ENCODE measurements around the gene TRAK2.
"Not testable (repeated sequence)": the region's sequence is repeated elsewhere in the genome, so short reads cannot be mapped to it uniquely, and the experiment has no call there.

Gene TRAK2, protein sequence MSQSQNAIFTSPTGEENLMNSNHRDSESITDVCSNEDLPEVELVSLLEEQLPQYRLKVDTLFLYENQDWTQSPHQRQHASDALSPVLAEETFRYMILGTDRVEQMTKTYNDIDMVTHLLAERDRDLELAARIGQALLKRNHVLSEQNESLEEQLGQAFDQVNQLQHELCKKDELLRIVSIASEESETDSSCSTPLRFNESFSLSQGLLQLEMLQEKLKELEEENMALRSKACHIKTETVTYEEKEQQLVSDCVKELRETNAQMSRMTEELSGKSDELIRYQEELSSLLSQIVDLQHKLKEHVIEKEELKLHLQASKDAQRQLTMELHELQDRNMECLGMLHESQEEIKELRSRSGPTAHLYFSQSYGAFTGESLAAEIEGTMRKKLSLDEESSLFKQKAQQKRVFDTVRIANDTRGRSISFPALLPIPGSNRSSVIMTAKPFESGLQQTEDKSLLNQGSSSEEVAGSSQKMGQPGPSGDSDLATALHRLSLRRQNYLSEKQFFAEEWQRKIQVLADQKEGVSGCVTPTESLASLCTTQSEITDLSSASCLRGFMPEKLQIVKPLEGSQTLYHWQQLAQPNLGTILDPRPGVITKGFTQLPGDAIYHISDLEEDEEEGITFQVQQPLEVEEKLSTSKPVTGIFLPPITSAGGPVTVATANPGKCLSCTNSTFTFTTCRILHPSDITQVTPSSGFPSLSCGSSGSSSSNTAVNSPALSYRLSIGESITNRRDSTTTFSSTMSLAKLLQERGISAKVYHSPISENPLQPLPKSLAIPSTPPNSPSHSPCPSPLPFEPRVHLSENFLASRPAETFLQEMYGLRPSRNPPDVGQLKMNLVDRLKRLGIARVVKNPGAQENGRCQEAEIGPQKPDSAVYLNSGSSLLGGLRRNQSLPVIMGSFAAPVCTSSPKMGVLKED

DNA sequence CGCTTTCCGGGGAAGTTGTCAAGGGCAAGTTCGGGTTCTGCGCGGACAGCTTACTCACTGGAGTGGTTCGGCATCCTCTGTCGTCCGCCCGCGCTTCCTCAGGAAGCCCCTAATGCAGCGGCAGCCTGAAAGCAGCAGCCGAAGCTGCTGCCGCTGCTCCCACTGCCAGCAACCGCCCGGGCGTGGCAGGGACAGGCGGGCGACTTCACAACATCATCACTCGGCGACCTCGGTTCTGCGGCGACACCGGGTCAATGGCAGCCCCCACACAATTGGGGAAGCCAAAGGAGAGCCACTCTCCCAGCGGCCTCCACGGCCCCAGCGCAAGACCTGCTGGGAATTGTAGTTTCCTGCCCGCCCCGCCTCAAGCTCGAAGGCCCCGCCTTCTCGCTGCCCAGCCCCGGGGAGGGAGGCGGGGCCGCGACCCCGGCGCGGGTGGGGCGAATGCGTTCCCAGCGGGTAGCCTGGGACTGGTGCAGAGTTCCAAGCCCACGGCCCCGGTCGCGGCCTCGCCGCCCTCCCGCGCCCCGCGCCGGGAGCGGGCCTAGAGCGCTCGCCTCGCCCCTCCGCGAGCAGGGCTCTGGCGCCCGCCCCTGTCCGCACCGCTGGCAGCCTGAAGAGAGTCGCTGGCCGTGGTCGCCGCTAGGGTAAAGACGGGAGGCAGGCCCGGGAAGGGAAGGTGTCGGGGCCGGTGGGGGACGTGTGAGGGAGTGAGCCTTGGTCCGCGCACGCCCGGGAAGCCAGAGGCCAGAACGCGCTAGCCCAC, at the start of gene TRAK2, which contains the start of gene STRADB:
TSS of gene TRAK2 (minus strand) at position 167 of the 766 bp plus-strand sequence. CDS start 30,951 bp downstream, outside the sequence.
TSS of gene STRADB (plus strand) at position 449 of the 766 bp plus-strand sequence. CDS start 3,101 bp downstream, outside the sequence.
- peak; percentile 96 for DNase-seq

DNA sequence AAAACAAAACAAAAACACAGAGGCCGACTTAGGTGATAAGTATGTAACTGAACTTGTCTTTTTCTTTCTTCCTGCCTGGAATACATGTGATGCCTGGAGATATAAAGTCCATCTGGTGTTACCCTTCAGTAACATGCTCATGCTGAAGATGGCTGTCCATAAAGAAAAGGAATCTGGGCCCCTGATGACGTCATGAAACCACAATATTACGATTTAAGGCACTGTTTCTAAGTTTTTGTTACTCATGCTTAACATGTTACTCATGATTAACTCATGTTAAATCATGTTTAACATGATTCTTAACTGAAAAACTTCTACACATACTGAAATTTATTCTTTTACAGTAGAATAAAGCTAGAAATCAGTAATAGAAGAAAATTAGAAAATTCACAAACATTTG, 49.3 kb upstream of the TRAK2 start:
- DNase-seq = no peak

DNA sequence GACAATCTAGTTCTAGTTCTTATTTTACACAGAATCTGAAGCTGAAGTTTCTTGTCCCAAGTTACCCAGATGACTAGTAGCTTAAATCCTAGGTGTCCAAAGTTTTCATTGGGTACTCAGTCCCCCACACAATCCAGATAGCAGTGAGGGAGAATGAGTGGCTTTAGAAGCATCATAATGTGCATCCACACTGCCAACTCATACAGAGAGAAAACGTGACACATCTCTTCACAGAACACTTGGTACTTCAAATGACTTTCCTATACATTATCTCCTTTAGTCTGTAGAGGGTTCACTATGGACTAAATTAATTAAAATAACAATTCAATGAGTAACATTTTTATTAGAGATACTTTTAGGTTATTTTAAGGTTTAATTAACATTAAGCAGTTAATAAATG, 45.5 kb upstream of the TRAK2 start:
- no peak for DNase-seq

DNA sequence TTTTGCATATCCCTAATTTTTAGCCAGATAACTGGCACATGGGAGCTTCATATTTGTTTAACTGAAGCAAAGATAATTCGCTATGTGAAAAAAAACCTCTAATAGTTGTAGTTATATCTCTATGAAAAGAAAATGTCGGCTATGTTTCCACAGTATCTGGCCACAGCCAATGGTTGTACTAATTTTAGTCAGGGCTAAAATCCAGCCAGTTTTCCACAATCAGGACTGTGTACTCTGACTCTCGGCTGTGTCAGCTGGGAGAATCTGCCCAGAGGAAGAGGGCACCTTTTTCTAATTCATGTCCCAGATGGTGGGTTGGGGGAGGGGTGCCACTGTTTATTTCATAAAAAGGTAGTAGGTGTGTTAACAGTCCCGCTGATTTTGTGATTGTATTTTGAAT, 39.0 kb upstream of the TRAK2 start:
- no peak for DNase-seq

DNA sequence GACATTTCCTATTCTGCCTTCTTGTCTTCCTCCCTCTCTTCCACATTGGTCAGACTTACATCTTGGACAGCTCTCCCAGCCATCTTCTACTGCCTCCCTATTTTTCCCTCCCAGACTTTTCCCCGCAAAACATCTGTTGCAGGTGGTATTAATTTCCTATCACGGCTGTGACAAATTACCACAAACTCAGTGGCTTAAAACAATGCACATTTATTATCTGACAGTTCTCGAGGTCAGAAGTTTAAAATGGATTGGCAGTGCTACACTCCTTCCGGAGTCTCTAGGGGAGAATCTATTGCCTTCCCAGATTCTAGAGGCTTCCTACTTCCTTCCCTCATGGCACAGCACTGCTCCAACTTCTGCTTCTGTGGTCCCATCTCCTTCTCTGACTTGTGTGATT, 33.5 kb upstream of the TRAK2 start:
- no peak for DNase-seq

DNA sequence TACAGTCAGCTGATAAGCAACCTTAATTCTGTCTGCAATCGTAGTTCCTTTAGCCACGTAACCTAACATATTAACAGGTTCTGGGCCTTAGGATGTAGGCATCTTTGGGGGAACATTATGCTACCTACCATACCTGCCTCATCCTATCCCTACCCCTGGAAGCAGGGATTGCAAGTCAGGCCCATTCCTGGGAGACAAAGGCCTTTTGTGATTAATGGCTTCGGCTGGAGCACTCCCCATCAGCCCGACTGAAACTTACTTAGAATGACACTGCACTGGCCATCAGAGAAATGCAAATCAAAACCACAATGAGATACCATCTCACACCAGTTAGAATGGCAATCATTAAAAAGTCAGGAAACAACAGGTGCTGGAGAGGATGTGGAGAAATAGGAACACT, 32.5 kb upstream of the TRAK2 start:
- DNase-seq = not testable (repeated sequence)

DNA sequence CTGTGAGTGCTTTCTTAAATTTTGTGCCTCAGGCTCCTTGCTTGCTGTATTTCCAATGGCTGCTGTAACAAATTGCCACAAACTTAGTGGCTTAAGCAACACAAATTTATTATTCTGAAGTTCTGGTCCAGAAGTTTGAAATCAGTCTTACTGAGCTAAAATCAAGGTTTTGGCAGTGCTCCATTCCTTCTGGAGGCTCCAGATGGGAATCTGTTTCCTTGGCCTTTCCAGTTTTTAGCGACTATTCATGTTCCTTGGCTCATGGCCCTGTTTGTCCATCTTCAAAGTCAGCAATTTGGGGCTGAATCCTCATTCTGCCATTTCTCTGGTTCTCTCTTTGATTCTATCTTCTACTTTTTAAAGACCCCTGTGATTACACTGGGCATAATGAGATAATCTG, 32.1 kb upstream of the TRAK2 start:
- DNase-seq = no peak

DNA sequence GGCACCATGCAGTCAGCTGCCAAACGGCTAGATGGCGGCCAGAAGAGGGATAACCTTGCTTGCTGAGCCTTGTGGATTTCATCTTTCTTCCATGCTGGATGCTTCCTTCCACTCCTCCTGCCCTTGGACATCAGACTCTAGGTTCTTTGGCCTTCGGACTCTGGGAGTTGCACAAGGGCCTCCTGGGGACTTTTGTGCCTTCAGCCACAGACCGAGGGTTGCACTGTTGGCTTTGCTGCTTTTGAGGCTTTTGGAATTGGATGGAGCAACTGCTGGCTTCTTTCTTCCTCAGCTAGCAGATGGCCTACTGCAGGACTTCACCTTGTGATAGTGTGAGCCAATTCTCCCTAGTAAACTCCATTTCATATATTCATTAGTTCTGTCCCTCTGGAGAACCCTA, 31.3 kb upstream of the TRAK2 start:
- no peak for DNase-seq

DNA sequence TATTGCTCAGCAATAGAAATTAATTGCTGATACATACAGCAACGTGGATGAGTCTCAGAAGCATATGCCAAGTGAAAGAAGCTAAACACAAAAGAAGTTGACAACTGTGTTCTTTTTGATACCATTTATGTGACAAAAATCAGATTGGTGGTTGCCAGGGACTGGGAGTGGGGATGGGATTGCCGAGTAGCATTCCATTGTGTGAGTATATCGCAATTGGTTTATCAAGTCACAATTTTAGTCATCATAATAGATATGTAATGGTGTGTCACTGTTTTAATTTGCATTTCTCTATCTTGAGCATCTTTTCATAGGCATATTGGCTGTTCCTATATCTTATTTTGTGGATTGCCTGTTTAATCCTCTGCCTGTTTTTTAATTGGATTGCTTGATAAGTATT, 21.2 kb upstream of the TRAK2 start:
- no peak for DNase-seq

DNA sequence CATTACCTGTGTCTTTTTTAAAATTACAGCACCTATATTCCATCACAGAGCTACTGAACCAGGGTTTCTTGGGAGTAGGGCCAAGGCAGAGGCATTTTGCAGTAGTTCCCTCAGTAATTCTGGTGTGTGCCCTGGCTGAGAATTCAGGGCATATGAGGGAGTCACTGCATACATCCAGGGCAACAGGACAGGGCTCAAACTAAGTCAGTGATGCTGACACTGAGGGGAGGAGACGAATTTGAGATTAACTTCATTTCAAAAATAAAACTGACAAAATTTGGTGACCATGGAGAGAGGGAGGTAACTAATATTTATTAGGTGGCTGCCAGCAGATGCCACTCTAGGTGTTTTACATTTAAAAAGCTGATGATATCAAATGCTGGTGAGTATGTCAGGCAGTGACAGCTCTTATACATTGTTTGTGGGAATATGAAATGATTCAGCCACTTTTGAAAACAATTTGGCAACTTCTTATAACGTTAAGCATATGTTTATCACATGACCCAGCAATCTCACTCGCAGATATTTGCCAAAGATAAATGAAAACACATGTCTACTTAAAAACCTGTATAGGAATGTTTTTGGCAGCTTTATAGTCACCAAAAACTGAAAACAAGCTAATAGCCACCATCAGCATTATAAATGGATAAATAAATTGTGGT, 20.6 kb upstream of the TRAK2 start:
- DNase-seq = no peak

DNA sequence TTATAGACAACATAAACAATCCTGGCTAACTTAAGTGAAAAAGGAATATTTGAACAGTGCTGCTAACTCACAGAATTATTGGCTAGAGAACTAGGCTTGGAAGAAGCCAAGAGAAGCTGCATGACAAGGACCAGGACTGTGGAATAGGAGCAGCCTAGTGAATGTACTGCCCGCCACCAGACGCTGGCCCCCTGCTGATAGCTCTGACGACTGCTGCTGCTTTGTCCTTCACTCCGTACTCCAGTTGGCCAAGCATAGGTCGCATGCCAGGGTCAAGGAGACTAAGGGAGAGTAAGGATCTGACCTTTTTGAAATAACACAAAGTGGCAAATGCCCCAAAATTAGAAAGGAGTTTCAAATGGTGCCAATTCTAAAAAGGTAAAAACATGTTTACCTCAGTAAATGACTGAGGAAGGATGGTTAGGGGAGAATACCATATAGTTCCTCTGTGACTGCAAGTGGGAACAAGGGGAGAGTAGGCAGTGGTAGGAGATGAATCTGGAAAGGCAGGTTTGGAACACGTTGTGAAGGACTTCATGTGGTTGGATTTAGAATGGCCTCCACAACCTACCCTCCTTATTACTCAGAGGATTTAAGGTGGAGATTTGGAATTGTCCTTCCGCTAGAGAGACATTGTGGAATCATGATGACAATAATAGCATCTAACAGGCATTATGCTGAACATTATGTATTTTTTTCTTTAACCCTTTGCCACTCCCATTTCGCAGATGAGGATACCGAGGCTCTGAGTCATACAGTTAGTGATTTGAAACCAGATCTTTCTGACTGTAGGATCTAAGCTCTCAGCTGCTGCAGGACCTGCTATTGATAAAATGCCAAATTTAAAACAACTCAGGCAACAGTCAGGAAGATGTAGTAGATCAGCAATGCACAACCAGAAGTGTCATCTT, 19.8 kb upstream of the TRAK2 start:
- DNase-seq = no peak

DNA sequence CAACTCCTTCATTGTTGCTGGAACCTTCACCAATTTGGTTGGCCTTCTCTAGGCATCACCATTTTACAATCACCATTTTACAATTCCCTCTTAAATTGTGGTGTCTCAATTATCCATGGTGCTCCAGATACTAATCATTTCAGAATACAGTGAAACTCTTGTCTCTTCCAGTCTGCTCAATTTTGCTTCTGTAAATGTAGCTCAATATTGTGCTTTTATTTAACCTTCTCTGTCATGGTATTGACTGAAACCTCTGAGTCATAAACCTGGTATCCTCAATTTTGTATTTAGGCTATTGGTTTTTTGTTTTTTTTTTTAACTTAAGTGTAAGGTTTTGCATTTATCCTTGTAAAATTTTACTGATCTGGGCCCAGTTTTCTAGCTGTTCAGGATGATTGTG, 16.4 kb upstream of the TRAK2 start:
- no peak for DNase-seq

DNA sequence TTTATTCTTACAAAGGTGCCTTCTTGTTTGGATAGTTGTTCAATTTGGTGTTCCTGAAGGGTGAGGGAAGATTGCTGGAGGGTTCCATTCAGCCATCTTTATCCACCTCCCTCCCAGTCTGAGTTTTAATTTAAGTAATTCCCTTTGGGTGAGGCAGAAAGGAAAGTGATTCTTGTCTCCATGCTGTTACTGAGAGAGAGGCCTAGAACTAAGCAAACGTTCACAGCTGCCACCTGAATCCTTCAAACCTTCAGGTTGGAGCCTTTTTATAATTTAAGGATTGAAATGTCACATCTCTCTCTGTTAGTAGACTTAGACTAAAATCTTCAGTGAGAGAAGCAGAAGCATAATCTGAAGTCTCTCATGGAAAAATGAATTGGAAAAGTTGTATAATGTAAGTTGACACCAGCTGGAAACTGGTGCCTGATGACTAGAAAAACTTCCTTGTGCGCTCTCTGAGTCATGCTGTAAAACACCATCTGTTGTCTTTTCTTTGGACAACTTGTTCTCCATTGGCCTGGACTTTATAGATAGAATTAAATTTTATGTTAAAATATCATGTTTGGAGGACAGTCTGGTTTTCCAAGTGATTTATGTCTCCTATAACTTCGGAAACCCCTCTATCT, 14.9 kb upstream of the TRAK2 start:
- no peak for DNase-seq

DNA sequence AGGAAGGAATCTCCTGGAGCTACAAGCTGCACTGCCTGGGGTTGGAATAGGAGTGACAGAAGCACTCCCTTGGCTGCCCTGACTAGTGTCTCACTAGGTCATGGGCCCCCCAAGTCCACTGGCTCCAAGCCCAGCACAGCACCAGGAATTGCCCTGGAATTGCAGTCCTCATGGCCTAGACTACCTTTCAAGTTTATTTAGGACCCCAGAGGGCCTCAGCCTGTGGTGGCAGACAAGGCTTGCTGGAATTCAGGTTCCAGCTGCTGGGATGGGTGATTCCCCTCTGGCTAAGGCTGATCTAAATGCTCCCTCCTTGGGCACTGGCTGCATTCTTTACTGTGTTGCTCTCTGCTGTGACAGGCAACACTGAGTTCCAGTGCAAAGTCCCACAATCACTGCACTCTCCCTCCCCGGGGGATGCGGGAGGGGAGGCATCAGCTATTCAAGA, 14.3 kb upstream of the TRAK2 start:
- DNase-seq = no peak

DNA sequence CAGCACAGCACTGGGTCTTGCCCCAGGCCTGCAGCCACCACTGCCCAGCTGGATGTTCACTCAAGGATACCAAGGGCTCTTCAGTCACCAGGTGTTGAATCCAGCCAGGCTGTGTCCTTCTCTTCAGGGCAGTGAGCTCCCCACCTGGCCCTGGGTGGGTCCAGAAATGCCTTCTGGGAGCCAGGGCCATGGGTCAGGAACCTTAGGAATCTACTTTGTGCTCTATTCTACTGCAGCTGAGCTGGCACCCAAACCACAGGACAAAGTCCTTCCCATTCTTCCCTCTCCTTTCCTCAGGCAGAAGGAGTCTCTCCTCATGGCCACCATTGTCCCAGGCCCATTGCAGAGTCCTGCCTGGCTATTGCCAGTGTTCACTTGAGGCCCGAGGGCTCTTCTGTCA, 13.3 kb upstream of the TRAK2 start:
- DNase-seq = no peak

DNA sequence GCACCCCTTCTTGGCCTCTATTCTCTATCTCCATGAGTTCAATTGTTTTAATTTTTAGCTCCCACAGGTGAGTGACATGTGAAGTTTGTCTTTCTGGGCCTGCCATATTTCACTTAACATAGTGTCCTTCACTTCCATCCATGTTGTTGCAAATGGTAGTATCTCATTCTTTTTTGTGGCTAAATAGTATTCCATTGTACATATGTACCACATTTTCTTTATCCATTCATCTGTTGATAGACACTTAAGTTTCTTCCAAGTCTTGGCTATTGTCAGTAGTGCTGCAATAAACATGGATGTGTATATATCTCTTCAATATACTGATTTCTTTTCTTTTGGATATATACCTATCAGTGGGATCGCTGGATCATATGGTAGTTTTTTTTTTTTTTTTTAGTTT, 9.3 kb upstream of the TRAK2 start:
- no peak for DNase-seq

DNA sequence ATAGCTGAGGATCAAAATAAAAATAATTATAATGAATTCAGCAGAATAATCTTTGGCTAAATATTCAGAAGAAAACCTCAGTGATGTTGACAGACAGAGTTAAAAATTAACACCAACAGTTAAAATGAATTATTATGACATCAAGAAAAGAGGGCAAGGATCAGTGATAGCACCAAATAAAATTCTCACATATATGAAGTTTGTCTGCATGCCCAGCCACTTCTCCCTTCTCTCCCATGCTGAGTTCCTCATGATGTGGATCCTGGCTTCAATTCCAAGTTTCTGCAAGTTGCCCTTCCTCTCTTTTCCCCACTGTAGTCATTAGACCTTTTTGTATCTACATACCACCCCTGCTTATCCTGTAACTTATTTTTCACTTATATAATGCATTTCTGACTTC, 7.1 kb upstream of the TRAK2 start:
- DNase-seq = no peak

DNA sequence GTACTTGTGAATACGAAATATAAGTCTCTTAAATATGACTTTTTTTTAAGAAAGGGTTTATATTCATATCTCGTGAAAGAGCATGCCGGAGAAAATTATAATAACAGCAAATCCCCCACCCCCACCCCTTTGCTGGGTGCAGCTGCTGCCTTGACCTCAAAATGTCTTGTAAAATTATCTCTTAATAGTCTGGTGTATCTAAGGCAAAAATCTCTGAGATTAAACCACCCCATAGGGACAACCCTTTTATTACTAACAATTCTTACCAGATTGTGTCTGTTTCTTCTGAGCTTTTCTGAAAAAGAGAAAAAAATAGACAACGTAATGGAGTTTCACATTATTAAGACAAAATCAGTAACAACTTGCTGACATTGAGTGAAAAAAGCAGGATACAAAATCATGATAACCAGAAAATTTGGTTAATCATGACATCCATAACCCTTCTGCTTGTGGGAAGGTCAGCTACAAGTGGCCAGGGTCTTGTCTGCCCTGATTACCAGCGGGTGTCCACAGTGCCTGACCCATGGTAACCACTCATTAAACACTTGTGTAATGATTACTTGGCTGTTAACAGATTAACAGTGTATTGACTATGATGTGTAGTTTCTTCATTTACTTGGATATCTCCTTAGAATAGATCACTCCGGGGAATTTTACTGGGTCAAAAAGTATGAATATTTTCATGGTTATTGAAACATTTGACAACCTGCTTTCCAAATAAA, 1.8 kb upstream of the TRAK2 start:
- no peak for DNase-seq

DNA sequence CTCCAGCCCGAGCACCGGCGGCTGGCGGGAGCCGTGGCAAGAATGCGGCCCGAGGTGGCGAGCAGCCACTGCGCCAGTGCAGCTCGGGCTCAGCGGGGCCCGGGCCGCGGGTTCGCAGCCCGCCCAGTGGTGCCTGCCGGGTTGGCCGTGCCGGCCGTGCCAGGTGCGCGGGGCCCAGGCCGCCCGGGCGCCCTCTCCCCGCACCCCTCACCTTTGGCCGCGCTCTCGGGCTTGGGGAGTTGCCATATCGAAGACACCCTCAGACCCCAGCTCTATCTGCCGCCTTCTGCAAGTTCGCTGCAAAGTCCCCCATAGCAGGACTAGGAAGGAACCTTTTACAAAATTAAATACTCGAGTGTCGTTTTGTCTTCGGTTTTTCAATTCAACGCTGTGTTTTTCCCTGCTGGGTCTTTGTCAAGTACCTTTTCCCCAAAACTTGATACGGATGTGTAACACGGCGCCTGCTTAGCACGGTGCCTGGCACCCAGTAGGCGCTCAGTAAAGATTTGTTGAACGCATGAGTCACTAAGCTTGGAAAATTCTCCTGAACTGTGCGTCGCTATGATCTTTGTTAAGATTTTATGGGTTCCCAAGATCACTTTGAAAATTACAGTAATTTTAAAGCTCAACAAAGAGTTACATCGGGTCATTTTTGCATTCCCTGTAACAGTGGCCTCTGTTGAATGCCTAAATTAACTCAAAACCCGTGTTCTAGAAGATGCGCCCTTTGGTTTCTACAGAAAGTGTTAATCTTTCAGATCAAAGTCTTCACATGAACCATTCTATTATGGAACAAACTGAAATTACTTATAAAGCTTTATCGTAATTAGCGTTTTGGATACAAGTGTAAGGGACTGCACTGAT, 1.0 kb upstream of the TRAK2 start:
- no peak for DNase-seq
